IPS-NIHi7 (cell line): ENCODE results near the gene STK17A.
"Not testable (repeated sequence)": the region's sequence is repeated elsewhere in the genome, so short reads cannot be mapped to it uniquely, and the experiment has no call there.

Experiments
- DNase-seq: peaks from one replicate; pipeline ENCODE4 v3.0.0; 2012; ENCODE audit warnings: mixed read lengths; ENCODE audit errors: extremely low spot score

Gene STK17A

DNA sequence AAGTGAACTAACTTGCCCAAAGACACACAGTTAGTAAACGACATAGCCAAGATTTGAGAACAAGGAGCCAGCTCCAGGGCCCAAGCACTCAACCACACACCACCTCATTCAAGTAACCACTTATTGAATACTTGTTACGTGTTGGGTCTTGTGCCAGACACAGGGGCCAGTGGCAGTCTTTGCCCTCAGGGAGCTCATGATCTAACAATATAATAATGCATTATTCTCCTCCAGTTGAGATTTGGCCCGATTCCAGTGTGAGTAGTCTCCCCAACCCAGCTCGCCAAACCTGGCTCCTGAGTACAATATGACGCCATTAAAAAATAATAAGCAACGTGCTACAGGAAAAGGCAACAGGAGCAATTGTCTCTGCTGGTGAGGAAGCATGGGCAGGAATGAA lies 14.4 kb upstream of the STK17A start:
- no peak for DNase-seq

DNA sequence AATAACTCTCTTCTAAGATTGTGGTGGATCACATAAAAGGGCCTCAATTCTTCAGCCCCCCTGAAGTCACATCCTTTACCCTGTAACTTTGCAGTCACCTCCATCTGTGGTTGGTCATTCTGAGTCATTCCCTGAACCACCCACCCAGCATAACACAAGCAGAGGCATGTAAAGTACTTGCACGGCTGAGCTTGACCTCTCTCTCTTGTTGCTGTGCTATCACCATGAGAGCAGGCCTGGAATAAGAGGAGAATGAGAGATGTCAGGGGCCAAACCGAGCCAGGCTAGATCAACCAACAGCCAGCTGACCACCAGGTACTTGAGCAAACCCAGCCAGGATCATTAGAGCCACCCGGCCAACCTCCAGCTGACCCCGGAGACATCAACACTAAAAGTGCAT lies 13.5 kb upstream of the STK17A start:
- no peak for DNase-seq

DNA sequence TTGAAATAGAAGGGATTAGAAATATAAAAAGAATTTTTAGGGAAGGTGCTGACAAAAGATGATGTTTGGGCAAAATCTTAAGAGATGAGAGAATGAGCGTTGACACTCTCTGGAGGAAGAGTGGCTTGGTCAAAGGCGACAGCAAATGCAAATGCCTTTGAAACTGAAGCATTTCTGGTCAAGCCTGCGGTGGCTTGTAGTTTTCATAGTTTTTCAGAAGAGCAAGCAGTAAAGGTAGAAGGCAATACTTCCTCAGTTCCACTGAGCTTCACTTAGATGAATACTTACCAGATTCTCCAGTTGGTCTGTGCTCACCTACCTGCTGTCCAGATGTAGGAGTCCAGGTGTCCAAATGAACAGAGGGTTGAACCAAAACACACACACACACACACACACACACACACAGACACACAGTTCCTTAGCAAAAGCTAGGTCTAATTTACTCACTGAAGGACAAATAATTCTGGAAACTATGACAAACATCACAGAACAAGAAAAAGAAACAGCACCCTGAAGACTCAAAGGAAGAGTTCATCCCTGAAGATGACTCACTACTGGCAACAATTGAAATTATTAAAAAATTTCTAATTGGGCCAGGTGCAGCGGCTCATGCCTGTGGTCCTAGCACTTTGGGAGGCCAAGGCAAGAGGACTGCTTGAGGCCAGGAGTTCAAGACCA lies 12.1 kb upstream of the STK17A start:
- no peak for DNase-seq

DNA sequence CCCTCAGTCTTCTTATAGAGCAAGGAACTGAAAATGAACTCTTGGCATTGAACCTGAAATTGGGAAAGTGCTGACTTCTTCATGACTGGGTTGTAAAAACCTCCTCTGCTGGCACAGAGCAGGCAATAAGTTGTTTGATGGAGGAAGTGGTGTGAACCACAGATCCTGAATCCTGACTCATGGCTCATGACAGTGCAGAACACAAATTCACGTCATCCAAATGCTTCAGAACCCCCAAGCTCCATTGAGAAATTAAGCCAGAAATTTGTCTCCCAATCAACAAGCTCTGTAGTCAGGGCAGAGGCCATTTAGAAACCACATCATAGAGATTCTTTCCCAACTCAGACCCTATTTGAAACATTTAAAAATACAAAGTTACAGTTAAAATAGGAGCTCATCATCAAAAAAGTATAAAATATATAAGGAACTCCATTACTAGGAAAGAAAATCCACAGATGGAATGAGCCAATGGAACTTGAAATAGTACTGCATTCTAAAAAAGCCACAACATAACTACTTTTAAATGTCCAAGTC lies 10.3 kb upstream of the STK17A start:
- no peak for DNase-seq

DNA sequence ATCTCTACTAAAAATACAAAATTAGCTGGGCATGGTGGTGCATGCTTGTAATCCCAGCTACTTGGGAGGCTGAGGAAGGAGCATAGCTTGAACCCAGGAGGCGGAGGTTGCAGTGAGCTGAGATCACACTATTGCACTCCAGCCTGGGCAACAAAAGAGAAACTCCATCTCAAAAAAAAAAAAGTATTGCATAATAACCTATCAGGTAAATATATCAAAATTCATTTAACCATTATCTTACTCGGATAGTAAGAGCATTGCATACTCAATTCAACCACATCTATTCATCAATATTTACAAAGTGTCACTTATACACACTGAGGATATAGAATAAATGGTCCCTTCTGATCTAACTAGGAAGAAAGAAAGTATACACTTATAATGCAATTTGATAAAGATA lies 9.1 kb upstream of the STK17A start:
- DNase-seq, result not testable (repeated sequence)

DNA sequence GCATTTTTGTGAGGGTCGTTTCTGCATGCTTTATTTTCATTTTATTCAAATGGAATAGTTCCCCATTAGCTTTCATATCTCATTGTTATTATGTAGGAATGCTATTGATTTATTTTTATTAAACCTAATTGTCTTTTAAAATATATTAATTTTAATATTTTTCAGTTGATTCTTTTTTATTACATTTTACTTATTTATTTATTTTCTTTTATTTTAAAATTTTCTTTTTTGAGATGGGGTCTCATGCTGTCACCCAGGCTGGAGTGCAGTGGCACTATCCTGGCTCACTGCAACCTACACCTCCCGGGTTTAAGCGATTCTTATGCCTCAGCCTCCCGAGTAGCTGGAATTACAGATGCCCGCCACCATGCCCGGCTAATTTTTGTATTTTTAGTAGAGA lies 7.4 kb upstream of the STK17A start:
- no peak for DNase-seq

DNA sequence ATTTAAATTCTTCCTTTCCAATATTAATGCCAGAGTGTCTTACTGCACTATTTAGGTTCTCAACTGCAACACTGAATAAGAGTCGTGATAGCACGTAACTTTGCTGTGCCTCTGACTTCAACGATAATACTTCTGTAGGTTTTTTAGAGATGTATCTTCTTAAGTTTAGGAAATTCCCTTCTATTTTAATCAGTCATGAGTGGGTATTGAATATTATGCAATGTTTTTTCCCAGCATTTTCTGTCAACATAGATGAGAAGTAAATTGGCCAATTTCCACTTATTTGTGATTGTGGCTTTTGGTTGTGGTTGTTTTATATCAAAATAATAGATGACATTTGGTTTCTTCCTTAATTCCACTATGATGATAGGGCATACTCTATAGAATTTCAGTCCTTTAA lies 6.7 kb upstream of the STK17A start:
- no peak for DNase-seq

DNA sequence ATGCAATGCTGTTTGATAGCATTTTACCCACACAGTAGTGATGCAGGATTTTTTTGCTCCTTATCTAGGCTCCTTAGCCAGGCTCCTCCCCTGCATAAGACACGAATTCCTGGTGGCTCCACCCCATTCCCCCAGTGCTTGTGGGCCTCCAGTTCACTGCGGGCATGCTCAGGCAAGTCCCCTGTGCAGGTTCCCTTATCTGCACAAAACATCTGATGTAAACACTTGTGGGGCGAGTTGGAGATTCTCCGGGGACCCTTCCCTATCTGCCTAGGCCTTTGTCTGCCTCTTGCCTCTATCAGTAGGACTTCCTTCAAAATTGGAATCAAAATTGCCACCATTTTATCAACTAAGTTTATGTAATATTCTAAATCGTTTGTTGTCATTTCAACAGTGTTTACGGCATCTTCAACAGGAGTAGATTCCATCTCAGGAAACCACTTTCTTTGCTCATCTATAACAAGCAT lies 5.4 kb upstream of the STK17A start:
- no peak for DNase-seq

DNA sequence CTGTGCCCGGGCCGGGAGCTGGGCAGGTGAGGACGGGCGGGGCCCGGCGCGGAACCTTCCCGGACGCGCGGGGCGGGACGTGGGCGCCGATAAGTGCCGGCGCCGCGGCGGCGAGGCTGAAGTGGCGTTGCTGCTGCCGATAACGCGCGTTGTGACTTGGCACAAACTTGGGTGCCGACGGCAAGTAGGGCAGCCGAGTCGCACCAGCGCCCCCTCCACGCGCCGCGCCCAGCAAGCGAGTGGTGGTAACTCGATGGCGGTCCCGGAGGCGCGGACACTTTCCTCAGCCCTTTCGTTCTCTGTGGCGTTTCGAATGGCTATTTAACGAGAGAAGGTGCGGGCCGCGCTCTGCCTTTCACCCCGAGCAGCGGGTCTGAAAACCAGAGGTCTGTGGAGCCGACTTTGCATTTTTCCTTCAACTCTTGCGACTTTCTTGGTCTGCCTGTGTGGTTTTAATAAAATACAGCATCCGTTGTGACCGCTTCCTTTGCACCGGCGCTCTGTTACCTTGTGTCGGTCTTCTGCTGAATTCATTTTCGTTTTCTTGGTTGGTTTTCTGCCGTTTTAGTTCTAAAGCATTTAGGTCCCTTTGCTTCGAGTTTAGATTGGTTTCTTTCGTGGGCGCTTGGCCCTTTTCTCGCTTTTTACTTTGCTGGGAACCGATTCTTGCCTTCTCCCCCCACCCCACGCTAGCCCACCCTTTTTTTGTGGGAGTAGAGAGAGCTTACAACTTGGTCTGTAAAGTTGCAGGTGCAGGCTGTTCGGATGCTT lies 701 bp downstream of the STK17A start:
- DNase-seq, result peak; percentile 28

DNA sequence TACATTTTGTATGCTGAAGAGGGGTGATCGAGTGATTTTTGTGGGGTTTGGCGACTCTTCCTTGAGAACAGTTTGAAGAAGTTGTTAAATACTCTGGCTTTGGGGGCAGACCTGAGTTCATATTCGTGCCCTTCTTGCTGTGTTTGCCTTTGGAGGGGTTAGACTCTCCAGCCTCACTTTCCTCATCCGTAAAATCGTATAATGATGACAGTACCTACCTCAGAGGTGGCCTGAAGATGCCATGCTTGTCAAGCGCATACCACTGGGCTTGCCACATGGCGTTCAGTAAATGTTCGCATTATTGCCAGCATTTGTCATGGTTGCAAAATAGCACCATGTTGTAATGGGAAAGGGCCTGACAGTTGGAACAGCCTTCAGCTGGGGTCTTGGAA lies 1.3 kb downstream of the STK17A start:
- no peak for DNase-seq

DNA sequence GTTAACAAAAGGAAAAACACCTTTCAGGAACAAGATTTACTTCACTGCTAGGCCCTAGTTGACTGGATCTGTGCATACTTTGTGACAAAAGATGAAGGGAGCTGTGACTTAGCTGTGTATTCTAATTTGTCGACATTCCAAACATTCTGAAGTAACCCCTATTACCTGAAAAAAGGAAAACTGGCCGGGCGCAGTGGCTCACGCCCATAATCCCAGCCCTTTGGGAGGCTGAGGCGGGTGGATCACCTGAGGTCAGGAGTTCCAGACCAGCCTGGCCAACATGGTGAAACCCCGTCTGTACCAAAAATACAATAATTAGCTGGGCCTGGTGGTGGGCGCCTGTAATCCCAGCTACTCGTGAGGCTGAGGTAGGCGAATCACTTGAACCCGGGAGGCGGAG lies 1.8 kb downstream of the STK17A start:
- DNase-seq, result not testable (repeated sequence)

DNA sequence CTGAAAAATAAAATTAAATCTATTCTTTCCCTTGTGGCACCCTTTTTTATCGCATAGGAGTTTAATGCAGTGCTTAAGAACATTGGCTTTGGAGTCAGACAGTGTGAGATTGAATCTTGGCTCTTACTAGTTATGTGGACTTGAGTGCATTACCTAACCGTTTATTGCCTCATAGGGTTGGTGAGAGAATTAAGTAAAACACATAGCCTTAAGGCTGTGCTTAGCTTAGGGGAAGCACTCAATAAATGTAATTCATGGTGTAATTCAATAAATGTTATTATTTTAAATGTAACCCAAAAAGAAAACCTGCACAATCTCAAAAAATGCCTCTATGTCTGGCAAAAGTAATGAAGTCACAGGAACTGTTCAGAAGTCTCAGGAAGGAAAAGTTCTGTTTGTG lies 2.7 kb downstream of the STK17A start:
- no peak for DNase-seq

DNA sequence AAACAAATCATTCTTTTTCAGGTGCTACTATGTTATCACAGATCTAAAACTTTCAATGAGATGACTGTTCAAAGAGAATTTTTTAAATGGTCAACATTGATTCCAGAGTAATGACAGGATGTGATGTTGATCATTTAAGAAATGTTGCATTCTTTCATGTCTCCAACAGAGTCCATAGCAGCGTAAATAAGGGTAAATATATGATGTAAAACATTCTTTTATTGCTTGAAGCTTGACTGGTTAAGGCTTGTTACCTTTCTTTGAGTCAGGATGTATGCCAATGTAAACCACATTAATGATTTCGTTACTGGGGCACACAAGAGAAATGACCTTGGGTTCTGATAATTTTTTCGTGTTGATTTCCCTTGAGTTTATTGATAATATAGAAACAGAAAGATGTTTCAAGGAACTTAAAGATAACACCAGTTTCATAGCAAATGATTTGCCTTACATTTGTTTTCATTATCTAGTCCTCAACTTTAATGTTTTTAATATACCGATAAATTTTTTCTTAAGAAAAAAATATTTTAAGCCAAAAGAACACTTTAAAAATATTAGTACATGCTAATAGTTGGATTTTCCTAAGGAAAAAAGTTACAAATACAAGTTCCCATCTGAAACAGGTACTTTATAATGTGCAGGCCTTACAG lies 3.5 kb downstream of the STK17A start:
- DNase-seq, result no peak

DNA sequence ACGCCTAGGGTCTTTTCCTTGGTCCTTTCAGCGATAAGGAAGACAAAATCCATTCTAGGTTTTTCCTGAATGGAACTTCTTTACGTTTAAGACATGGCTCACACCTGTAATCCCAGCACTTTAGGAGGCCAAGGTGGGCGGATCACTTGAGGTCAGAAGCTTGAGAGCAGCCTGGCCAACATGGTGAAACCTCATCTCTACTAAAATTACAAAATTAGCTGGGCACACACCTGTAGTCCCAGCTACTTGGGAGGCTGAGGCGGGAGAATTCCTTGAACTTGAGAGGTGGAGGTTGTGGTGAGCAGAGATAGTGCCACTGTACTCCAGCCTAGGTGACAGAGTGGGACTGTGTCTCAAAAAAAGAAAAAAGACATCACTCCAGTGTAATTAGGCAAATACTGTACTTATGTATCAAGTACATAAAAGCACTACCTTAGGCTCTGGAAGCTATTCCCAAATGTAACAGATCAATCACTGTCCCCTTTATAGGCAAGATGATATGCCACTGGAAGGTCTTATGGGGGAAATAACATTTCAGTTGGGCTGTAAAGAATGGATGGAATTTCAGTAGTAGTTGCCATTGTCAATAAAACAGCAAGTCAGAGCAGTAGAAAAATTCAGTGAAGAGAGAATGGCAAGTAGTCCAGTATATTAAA lies 5.7 kb downstream of the STK17A start:
- DNase-seq, result no peak

DNA sequence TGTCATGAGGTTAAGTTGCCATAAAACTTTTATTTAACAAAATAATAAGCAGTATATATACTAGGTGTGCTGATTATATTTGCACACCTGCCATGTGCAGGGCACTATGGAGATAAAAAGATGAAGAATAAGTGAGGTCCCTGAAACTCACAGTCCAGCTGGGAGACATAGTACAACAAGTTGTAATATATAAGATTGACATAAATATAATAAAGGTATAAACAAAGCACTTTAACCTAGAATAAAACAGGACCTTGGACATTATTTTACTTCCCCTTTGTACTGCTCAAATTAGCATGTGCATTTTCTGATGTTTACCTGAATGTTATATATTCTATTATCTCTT lies 6.2 kb downstream of the STK17A start:
- no peak for DNase-seq

DNA sequence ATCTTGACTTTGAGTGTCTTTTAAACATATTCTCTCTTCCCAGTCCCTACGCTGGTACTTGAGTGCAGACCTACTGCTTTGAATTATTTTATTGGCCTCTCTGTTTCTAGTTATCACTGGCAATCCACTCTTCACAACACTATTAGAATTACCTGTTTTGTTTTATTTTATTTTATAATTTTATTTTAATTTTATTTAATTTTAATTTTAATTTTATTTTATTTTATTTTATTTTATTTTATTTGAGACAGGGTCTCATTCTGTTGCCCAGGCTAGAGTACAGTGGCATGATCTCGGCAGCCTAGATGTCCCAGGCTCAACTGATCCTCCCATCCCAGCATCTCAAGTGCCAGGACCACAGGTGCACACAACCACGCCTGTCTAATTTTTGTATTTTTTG lies 6.8 kb downstream of the STK17A start:
- no peak for DNase-seq

DNA sequence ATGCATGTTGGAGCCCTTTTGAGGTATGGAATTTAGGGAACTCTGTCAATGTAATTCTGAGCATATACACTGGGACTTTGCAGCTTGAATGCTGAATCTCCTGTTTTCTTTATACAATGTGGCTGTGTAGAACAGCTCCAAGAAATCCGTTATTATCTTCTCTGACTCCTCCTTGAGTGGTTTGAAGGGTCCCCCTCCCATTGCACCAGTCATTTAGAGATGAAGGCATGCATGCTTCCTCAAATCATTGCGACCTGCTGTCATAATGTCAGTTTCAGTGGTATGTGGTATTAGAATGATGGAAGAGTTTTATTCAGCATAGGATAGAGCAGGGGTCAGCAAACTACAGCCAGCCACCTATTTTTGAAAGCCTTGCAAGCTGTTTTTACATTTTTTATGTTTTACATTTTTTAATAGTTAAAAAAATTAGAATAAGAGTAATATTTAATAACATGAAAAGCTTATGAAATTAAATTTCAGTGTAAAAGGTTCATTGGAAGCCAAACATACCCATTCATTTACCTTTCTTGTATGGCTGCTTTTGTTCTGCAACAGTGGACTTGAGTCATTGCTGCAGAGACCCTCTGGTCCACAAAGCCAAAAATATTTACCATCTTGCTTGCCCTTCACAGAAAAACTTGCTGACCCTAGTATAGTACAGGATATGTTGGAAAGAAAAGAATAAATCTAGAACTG lies 8.1 kb downstream of the STK17A start:
- DNase-seq, result no peak

DNA sequence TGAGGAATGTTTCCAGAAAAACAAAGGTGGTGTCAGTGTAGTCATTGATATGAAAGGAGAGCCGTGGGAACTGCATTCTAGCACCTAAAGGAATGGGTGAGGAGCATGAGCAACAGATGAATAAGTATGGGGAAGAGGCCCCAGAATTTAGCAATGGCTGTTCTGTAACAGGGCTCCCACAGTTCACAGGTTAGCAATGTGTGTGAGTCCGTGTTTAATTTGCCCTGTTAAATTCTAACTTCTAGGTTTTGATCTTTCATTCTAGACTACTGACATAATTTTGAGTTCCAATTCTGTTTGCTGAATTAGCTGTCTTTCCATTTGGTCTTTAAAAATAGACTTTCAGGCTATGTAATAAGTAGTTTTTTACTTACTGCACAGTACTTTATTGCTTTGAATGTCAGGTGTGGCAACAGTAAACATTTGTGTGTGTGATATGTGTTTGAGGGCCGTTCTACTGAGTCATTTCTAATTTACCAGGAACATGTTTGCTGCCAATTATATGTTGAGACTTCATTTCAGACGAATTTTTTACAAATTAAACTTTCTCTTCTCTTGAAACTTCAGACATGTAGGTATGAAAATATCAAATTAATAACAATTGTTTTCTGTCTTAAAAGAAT lies 8.8 kb downstream of the STK17A start:
- DNase-seq, result no peak

DNA sequence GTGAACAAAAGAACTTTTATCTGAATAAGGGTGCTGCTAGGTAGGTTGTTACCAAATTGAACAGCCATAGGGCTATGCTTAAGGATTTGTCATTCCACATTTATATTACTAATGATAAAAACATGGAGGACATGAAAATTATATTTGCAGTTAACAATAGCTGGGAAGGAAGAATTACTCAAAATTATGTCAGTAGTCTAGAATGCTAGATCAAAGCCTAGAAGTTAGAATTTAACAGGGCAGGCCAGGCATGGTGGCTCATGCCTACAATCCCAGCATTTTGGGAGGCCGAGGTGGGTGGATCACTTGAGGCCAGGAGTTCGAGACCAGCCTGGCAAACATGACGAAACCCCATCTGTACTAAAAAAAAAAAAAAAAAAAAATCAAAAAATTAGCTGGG lies 9.4 kb downstream of the STK17A start:
- no peak for DNase-seq

DNA sequence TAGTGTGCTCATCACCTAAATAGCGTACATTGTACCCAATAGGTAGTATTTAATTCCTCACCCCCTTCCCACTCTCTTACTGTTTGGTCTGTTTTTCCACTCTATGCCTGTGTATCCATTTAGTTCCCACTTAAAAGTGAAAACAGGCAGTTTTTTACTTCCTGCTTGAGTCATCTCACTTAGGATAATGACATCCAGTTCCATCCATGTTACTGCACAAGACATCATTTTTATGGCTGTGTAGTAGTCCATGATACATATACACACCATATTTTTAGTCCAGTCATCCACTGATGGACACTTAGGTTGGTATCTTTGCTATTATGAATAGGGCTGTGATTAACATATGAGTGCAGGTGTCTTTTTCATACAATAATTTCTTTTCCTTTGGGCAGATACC lies 10.1 kb downstream of the STK17A start:
- no peak for DNase-seq

DNA sequence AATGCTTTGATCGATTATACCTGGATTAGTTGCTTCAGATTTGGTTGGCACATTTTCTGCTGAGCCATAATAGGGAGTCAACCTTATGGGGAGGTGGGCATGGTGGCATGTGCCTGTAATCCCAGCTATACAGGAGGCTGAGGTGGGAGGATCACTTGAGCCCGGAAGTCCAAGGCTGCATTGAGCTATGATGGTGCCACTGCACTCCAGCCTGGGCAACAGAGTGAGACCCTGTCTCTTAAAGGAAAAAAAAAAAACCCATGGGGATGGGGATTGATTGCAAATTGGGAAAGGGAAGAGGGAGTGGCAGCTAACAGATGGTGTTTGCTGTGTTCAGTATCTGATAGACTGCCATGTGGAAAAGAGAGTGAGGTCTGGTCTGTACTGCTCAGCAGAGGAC lies 11.1 kb downstream of the STK17A start:
- no peak for DNase-seq
